ENCODE data around the gene CAMSAP1. TPM values are rescaled to one million over a fixed set of nuclear protein-coding genes. Genes with fewer than 3 reads are reported as not detected.

Gene CAMSAP1
- total and polyA plus RNA-seq, 9 of the 15 experiments (the other 6 are each of a cell fraction or from before 2014, with no cell fraction given): 1.5 to 28.8 (median 14.3) TPM

DNA sequence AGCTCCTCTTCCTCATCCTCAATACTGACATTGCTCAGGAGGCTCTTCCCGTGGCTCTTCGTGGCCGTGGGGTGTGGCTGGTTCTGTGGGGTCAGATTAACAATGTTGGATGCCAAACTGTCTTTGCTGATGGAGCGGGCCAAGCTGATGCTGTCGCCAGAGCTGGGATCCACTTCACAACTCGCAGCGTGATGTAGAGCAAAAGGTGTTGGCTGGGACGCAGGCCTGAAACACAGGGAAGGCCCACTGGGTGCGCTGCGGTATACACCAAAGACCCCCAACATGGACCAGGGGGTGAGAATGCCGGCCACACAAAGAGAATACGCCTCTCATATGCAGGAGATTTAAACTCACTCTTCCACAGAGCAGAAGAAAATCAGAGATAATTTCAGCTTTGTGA, 84.3 kb downstream of the CAMSAP1 start:
- peaks cover 4% of the 10 kb centered on the region for H3K9me1 ChIP-seq (ENCODE audit: control insufficient read depth, insufficient read depth, low read length)
- FAIRE-seq (no peak), DNase-seq (ENCODE audit: extremely low read depth in 1 of 4, low spot score in 3 of 4) (no peak), ATAC-seq (no peak)
- intact Hi-C loops (cut with micrococcal nuclease): no loop called here
- TF ChIP-seq, protein P1, sequence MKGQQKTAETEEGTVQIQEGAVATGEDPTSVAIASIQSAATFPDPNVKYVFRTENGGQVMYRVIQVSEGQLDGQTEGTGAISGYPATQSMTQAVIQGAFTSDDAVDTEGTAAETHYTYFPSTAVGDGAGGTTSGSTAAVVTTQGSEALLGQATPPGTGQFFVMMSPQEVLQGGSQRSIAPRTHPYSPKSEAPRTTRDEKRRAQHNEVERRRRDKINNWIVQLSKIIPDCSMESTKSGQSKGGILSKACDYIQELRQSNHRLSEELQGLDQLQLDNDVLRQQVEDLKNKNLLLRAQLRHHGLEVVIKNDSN (CRISPR knock-in tag; IDR thresholded peaks at IDR 0.05): no peak
- TF ChIP-seq ZFP1 (CRISPR knock-in tag; IDR thresholded peaks at IDR 0.05) (no peak), NFE2 (IDR thresholded peaks at IDR 0.05; ENCODE audit: low read depth) (no peak), PTBP1 (IDR thresholded peaks at IDR 0.05; ENCODE audit: low read depth, low read length) (no peak)
- TF ChIP-seq, protein P2, sequence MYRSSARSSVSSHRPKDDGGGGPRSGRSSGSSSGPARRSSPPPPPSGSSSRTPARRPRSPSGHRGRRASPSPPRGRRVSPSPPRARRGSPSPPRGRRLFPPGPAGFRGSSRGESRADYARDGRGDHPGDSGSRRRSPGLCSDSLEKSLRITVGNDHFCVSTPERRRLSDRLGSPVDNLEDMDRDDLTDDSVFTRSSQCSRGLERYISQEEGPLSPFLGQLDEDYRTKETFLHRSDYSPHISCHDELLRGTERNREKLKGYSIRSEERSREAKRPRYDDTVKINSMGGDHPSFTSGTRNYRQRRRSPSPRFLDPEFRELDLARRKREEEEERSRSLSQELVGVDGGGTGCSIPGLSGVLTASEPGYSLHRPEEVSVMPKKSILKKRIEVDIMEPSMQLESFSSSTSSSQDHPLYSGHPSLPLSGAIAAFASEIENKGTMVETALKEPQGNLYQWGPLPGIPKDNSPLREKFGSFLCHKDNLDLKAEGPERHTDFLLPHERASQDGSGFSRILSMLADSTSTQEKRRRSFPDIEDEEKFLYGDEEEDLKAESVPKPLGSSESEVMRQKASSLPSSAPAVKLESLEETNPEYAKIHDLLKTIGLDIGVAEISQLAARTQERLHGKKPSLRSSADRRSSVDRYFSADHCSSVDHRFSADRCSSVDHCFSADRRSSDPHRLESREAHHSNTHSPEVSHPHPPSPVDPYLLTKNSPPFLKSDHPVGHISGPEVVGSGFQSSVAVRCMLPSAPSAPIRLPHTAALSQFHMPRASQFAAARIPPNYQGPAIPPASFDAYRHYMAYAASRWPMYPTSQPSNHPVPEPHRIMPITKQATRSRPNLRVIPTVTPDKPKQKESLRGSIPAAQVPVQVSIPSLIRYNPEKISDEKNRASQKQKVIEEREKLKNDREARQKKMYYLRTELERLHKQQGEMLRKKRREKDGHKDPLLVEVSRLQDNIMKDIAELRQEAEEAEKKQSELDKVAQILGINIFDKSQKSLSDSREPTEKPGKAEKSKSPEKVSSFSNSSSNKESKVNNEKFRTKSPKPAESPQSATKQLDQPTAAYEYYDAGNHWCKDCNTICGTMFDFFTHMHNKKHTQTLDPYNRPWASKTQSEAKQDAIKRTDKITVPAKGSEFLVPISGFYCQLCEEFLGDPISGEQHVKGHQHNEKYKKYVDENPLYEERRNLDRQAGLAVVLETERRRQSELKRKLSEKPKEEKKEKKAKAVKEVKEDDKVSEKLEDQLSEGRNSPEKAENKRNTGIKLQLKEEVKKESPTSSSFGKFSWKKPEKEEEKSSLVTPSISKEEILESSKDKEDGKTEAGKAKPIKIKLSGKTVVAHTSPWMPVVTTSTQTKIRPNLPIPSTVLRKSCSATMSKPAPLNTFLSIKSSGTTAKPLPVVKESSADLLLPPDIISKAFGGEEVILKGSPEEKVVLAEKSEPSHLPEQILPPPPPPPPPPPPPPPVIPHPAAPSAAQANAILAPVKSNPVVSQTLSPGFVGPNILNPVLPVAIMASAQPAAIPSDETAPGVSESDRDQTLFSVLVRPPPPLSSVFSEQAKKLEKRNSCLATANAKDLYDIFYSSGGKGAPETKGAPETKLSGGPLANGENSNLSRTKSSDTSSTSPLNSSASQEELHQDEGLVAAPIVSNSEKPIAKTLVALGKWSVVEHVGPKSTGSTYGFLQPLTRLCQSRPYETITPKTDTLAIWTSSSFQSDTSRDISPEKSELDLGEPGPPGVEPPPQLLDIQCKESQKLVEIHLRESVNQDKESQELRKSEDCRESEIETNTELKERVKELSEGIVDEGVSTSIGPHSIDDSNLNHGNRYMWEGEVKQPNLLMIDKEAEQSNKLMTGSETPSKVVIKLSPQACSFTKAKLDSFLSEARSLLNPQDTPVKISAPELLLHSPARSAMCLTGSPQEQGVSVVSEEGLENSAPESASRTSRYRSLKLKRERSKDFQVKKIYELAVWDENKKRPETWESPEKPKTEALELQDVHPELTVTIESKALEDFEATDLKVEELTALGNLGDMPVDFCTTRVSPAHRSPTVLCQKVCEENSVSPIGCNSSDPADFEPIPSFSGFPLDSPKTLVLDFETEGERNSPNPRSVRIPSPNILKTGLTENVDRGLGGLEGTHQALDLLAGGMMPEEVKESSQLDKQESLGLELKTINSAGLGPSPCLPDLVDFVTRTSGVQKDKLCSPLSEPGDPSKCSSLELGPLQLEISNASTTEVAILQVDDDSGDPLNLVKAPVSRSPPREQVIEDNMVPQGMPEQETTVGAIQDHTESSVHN (IDR thresholded peaks at IDR 0.05; ENCODE audit: borderline replicate concordance in 1 of 2, low read depth in 1 of 2): no peak
- no TSS peak for BruUV-seq (replicated peaks)
- H3K36me3 ChIP-seq (ENCODE audit: control insufficient read depth, insufficient read depth, low read length): peaks cover 74% of the 10 kb centered on the region; the same call in 2 of the 3 replicates
- CTCF ChIA-PET (ENCODE audit: low intra/inter-chr PET ratio): no interaction called here
- in situ Hi-C loops (cut with MboI): no loop called here
- 0 out of 3 replicates have a peak, but pooled peaks cover 3% of the 10 kb centered on the region for H3K79me2 ChIP-seq (ENCODE audit: control insufficient read depth, insufficient read depth, low read length)
- H3K9me3 ChIP-seq (replicated peaks; ENCODE audit: control insufficient read depth, insufficient read depth, low read depth, low read length): no peaks in the 10 kb centered on the region
- no peak overlapping the region for H3K27ac ChIP-seq (ENCODE audit: extremely low read depth, low read depth, low read length)
- POLR2A ChIA-PET: interaction anchor here (1.1 kb wide), 1 partner anchor 18 kb away, joined by 5 read pairs; no protein-coding TSS in a partner anchor
- H3K4me1 ChIP-seq (replicated peaks in 1 of 2; ENCODE audit: control insufficient read depth in 2 of 2, insufficient read depth in 2 of 2, low read length in 2 of 2): peaks cover 0 to 11% of the 10 kb centered on the region in 2 experiments; a peak in 1 of 5 replicates
- H3K4me2 ChIP-seq (ENCODE audit: insufficient read depth, low read length): no peak overlapping the region
- no peak overlapping the region for H2AFZ ChIP-seq (ENCODE audit: low read depth, low read length)
- 95% methylated on average over 12 of the region's 12 CpGs for WGBS (ENCODE audit: insufficient coverage, low coverage, missing lambda C conversion rate)
- no peak overlapping the region for H3K4me3 ChIP-seq
- peak overlapping the region in 1 of 2 experiments; percentile 20; a peak in 1 of 4 replicates for H3K9ac ChIP-seq (ENCODE audit: insufficient read depth in 1 of 2, low read depth in 2 of 2, low read length in 2 of 2)
- H4K20me1 ChIP-seq (replicated peaks; ENCODE audit: control insufficient read depth, insufficient read depth, low read length): no peaks in the 10 kb centered on the region
- no peaks in the 10 kb centered on the region for H3K27me3 ChIP-seq (ENCODE audit: control insufficient read depth in 2 of 2, insufficient read depth in 2 of 2, low read length in 2 of 2)
